Mucosa of stomach (tissue), 1 donor: ENCODE results near the gene IGSF8.

ENCODE experiments used
- H3K27me3 ChIP-seq: one replicate; pipeline ENCODE4 v1.7.0; 2013; ENCODE audit warnings: mild to moderate bottlenecking, low read length; ENCODE audit not compliant: control insufficient read depth, insufficient read depth
- H3K36me3 ChIP-seq: one replicate; pipeline ENCODE4 v1.7.0; 2013; ENCODE audit warnings: low read length; ENCODE audit not compliant: control insufficient read depth, insufficient read depth
- H3K4me1 ChIP-seq: one replicate; pipeline ENCODE4 v1.7.0; 2013; ENCODE audit warnings: mild to moderate bottlenecking, low read length; ENCODE audit not compliant: control insufficient read depth, insufficient read depth
- H3K4me3 ChIP-seq: one replicate; pipeline ENCODE4 v1.7.0; 2013; ENCODE audit warnings: low read length
- H3K9ac ChIP-seq: one replicate; pipeline ENCODE4 v1.7.0; 2013; ENCODE audit warnings: mild to moderate bottlenecking, low read length, moderate library complexity
- H3K9me3 ChIP-seq: one replicate; pipeline ENCODE4 v1.7.0; 2013; ENCODE audit warnings: mild to moderate bottlenecking, low read length, moderate library complexity; ENCODE audit not compliant: control insufficient read depth
- donor health status: Pancreatic carcinoma.

IGSF8 gene

GRCh38 chr1:160066829-160067745, 31.3 kb downstream of the IGSF8 start:
- no peak overlapping the region for H3K4me3 ChIP-seq
- H3K9ac ChIP-seq = no peak overlapping the region
- peaks cover 50% of the 10 kb centered on the region for H3K27me3 ChIP-seq
- H3K9me3 ChIP-seq = no peaks in the 10 kb centered on the region
- peaks cover 6% of the 10 kb centered on the region for H3K4me1 ChIP-seq
- H3K36me3 ChIP-seq = no peaks in the 10 kb centered on the region

- no peak overlapping the region for H3K9ac ChIP-seq
- no peaks in the 10 kb centered on the region for H3K9me3 ChIP-seq
- no peaks in the 10 kb centered on the region for H3K36me3 ChIP-seq
- no peaks in the 10 kb centered on the region for H3K4me1 ChIP-seq
- H3K27me3 ChIP-seq = peaks cover 36% of the 10 kb centered on the region
- H3K4me3 ChIP-seq = no peak overlapping the region
Measured at GRCh38 chr1:160064746-160065145, 33.7 kb downstream of the IGSF8 start.

- no peaks in the 10 kb centered on the region for H3K9me3 ChIP-seq
- H3K36me3 ChIP-seq = no peaks in the 10 kb centered on the region
- no peak overlapping the region for H3K4me3 ChIP-seq
- no peaks in the 10 kb centered on the region for H3K4me1 ChIP-seq
- H3K27me3 ChIP-seq = peaks cover 30% of the 10 kb centered on the region
- H3K9ac ChIP-seq = no peak overlapping the region
Measured at GRCh38 chr1:160064164-160064563, 34.3 kb downstream of the IGSF8 start.

GRCh38 chr1:160063176-160063575, 35.2 kb downstream of the IGSF8 start:
- H3K27me3 ChIP-seq = peaks cover 24% of the 10 kb centered on the region
- H3K4me1 ChIP-seq = no peaks in the 10 kb centered on the region
- no peaks in the 10 kb centered on the region for H3K9me3 ChIP-seq
- H3K36me3 ChIP-seq = no peaks in the 10 kb centered on the region
- H3K4me3 ChIP-seq = no peak overlapping the region
- H3K9ac ChIP-seq = no peak overlapping the region

GRCh38 chr1:160062230-160062532, 36.2 kb downstream of the IGSF8 start:
- Histone ChIP-seq H3K4me3 (no peak overlapping the region), H3K27me3 (peaks cover 24% of the 10 kb centered on the region), H3K4me1 (no peaks in the 10 kb centered on the region), H3K9ac (no peak overlapping the region), H3K9me3 (no peaks in the 10 kb centered on the region), H3K36me3 (no peaks in the 10 kb centered on the region)

GRCh38 chr1:160061369-160062229, 36.8 kb downstream of the IGSF8 start:
- Histone ChIP-seq H3K9me3 (no peaks in the 10 kb centered on the region), H3K4me3 (no peak overlapping the region), H3K36me3 (no peaks in the 10 kb centered on the region), H3K9ac (no peak overlapping the region), H3K4me1 (no peaks in the 10 kb centered on the region), H3K27me3 (peaks cover 24% of the 10 kb centered on the region)

GRCh38 chr1:160058087-160058486, 40.3 kb downstream of the IGSF8 start:
- Histone ChIP-seq H3K27me3 (peaks cover 24% of the 10 kb centered on the region), H3K4me1 (no peaks in the 10 kb centered on the region), H3K36me3 (no peaks in the 10 kb centered on the region), H3K9ac (no peak overlapping the region), H3K4me3 (no peak overlapping the region), H3K9me3 (no peaks in the 10 kb centered on the region)

GRCh38 chr1:160056648-160057169, 41.7 kb downstream of the IGSF8 start:
- Histone ChIP-seq H3K4me1 (no peaks in the 10 kb centered on the region), H3K9ac (no peak overlapping the region), H3K36me3 (no peaks in the 10 kb centered on the region), H3K4me3 (no peak overlapping the region), H3K27me3 (peaks cover 18% of the 10 kb centered on the region), H3K9me3 (no peaks in the 10 kb centered on the region)

GRCh38 chr1:160053548-160054365, 44.7 kb downstream of the IGSF8 start:
- Histone ChIP-seq H3K4me3 (no peak overlapping the region), H3K4me1 (no peaks in the 10 kb centered on the region), H3K9me3 (no peaks in the 10 kb centered on the region), H3K27me3 (peaks cover 13% of the 10 kb centered on the region), H3K9ac (no peak overlapping the region), H3K36me3 (no peaks in the 10 kb centered on the region)

GRCh38 chr1:160052936-160053335, 45.5 kb downstream of the IGSF8 start:
- Histone ChIP-seq H3K9ac (no peak overlapping the region), H3K9me3 (no peaks in the 10 kb centered on the region), H3K4me3 (no peak overlapping the region), H3K27me3 (peaks cover 13% of the 10 kb centered on the region), H3K4me1 (no peaks in the 10 kb centered on the region), H3K36me3 (no peaks in the 10 kb centered on the region)

- no peaks in the 10 kb centered on the region for H3K9me3 ChIP-seq
Measured at GRCh38 chr1:160050619-160051018, 47.8 kb downstream of the IGSF8 start.

More at GRCh38 chr1:160050619-160051018, 47.8 kb downstream of the IGSF8 start:
- H3K9ac ChIP-seq = no peak overlapping the region
- H3K4me3 ChIP-seq = no peak overlapping the region
- peaks cover 8% of the 10 kb centered on the region for H3K4me1 ChIP-seq
- H3K27me3 ChIP-seq = peaks cover 19% of the 10 kb centered on the region
- H3K36me3 ChIP-seq = no peaks in the 10 kb centered on the region
